Measurements from ENCODE around the gene RAD51AP1.

Gene RAD51AP1

GRCh38 chr12:4552191-4552590, 13.5 kb downstream of the RAD51AP1 start:
- no peak for DNase-seq

DNA sequence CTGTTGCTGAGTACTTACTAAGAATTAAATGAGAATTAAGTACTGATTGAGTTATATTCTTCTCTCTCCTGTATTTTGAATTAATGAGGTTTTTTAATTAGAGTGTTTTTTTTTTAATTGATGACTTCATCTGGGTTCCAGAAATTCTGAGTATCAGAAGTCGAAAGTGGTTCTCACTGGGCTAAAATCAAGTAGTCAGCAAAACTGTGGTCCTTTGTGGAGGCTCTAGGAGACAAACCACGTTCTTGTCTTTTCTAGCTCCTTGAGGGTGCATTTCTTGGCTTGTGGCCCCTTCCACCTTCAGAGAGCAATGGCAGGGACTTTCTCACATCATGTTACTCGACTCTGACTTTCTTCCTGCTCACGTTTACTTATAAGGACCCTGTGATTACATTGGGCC, 15.3 kb downstream of the RAD51AP1 start:
- DNase-seq: no peak

DNA sequence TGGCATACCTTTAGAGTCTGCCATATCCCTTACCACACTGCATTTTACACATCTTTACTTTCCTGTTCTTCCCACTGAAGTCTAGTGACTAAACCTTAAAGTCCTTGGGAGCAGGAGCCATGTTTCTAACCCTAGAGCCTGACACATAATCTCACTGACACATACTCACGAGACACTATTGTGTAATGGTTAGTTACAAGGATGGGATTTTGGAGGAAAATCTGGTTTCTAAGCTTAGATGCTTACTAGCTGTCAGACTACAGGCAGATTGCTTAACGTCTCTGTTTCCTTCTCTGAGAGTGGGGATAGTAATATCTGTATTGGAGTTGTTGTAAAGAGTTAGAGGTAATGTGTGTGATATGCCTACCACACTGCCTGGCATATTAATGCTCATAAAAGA, 17.1 kb downstream of the RAD51AP1 start:
- no peak for DNase-seq

- DNase-seq: no peak
These were observed 18.2 kb downstream of the RAD51AP1 start for GRCh38 chr12:4556735-4557530.

- DNase-seq: no peak
These were observed 18.9 kb downstream of the RAD51AP1 start for GRCh38 chr12:4557586-4557985.

GRCh38 chr12:4558171-4558570, 19.5 kb downstream of the RAD51AP1 start:
- DNase-seq: no peak

- no peak for DNase-seq
These were observed 23.5 kb downstream of the RAD51AP1 start, which contains the start of gene DYRK4 for GRCh38 chr12:4562034-4562657. Gene DYRK4, plus strand, starts transcription at chr12:4562208. Its CDS starts 38 bp downstream, at chr12:4562246.

DNA sequence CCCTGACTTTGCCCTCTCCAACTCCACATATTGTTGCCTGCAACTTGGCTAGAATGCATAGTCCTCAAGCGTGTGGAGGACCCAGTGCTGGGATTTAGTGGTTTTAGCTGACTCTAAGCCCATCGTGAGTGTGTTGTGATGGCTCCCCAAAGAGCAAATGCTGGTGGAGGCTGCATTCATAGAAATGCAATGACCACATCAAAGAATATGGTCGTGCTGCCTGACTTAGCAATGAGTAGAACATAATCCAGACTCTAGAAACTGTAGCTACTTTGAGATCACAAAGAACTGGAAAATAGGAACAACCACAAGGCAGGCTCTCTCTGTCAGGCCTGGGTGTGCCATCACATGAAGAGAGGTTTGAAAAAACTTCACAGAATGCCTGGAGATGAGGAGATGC, 24.6 kb downstream of the RAD51AP1 start:
- DNase-seq: no peak

DNA sequence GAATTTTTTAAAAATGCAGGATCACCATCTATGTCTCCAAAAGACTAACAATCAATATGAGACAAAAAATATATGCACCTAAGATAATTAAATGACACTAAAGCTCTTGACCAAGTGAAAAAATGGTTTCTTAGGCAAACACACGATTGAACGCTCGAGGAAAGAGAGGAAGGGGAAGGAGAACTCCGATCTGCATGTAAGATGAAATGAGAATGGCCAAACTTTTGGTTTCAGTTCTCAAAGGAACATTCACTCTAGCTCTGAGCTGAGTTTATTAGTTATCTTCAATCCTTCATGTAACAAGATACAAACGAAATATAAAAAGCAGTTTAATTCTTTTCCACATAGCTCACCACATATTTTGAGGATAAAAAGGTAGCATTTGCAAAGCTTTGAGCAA, 26.1 kb downstream of the RAD51AP1 start:
- DNase-seq: no peak

- DNase-seq: no peak
These were observed 27.8 kb downstream of the RAD51AP1 start for GRCh38 chr12:4566474-4566873.

- no peak for DNase-seq
These were observed 28.6 kb downstream of the RAD51AP1 start for GRCh38 chr12:4567073-4567881.

GRCh38 chr12:4569261-4569660, 30.6 kb downstream of the RAD51AP1 start:
- no peak for DNase-seq

DNA sequence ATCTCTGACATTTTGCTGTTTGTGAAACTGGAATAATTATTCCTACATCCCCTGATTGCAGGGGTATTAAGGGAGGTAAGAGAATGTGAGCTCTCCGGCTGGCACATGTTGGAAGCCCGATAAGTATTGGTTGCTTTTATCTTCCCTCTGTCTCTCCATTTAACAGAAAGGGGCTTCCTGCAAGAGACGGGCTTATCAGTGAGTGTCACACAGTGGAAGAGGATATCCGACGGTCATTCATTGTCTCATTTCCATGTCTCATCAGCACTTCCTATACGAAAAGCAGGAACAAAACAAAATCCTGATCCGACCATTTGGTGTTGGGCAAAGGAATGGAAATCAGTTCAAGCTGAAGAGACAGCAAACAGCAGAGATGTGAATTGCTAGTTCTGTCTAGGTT, 34.0 kb downstream of the RAD51AP1 start:
- DNase-seq: no peak

GRCh38 chr12:4579305-4580102, 40.8 kb downstream of the RAD51AP1 start:
- no peak for DNase-seq

GRCh38 chr12:4580281-4580688, 41.6 kb downstream of the RAD51AP1 start:
- DNase-seq: no peak

DNA sequence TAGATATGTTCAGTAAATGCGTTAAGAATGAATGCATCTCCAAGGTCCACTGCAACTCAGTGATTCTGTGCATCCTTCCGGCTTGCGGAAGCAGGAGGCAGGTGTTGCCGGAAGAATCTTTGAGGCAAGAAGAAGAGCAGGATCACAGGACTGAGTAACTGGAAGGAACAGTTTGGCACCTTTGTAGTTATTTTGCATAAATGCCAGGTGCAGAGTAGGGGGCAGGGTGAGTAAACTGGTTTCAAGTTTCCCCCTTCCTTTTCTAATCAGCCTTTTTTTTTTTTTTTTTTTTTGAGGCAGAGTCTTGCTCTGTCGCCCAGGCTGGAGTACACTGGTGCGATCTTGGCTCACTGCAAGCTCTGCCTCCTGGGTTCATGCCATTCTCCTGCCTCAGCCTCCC, 45.6 kb downstream of the RAD51AP1 start:
- DNase-seq: no peak

DNA sequence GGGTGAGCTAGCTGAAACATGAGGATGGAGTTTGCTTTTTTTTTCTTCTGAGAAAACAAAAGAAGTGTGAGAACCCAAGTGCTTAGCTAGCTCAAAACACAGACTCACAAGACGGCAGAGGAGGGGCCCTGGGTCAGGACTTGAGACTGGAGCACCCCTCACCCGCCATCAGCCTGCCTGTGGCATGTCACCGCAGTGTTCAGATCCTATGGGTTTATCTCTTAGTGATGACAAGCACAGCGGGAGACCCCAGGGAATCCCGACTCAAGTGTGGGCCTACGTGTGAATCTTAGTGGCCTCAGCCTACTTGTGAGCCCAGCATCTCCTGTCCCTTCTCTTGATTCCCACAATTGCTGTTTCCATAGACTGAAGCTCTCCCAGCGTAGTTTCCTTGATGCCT, 46.2 kb downstream of the RAD51AP1 start:
- no peak for DNase-seq

DNA sequence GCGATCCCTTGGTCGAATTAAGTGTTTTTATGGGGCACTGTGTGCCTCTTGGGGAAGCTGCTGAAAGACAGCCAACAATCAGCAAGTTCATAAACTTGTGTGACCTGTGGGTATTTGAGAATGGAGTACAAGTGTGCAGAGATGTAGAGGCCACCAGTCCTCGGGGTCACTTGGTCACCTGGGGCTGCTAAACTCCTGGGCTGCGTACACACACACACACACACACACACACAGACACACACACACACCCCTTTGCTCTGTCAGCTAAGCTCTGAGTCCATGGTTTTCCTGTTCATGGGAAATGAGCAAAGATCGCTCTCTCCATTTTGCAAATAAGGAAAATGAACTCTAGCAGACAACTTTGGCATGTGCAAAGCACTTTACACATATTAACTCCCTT, 47.8 kb downstream of the RAD51AP1 start:
- no peak for DNase-seq

DNA sequence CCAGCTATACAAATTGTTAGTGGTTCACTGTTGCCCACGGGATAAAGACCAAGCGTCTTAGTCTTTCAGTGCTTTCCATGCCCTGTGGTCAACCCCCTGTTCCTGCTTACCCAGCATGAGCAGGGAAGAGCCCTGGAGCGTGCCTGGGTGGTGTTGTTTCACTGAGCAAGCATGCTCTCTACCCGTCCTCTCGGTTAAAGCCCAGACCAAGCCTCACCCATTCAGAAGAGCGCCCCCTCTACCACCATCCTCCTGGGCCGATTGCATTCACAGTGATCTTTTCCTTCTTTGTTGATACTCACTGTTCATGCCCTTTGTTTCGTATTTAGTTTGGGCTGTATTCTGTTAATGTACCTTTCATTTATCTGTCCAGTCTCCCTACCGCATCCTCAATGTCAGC, 48.4 kb downstream of the RAD51AP1 start:
- no peak for DNase-seq

- no peak for DNase-seq
These were observed 50.2 kb downstream of the RAD51AP1 start for GRCh38 chr12:4588916-4589315.

DNA sequence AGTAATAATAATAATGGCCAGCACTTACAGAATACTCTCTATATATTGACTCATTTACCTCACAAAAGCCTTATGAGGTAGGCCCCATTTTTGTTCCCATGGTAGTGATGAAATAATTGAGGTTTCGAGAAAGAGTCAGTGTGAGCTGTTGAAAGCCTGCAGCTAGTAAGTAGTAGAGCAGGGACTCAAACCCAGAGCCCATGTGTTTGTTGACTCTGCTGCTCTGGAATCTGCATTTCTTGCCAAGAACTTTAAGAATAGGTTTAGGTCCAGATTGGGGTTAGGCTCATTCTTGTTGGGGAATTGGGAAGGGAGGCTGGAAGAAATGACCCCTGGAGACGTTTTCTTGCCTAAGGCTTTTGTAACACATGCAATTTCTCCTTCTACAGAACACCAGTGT, 51.3 kb downstream of the RAD51AP1 start:
- no peak for DNase-seq

DNA sequence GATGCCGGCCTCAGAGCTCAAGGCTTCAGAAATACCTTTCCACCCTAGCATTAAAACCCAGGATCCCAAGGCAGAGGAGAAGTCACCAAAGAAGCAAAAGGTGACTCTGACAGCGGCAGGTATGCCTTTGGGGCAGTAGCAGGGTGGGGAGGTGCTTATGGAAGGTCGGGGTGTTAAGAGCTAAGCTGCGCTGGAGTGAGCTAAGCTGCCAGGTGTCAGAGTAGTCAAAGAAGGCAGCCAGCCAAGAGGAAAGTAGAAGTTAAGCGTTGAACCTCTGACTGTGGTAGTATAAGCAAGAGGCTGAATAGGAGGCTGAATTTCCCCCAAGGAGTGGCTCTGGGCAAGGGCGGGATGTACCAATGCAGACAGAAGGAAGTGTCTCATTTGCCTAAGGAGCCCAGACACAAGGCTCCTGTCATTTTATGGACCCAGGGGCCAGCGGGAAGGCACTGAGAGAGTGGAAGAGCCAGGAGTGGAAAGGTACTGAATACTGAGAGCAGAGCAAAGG, 52.5 kb downstream of the RAD51AP1 start:
- peak; percentile 64 for DNase-seq

GRCh38 chr12:4595881-4596280, 57.2 kb downstream of the RAD51AP1 start:
- no peak for DNase-seq

All from DMS79 (cell line).